Neuron (in vitro differentiated cells): Measurements from ENCODE around the gene ZBTB14.

Source experiments
- H2AFZ ChIP-seq: one replicate; pipeline ENCODE4 v1.6.1; 2013; ENCODE audit warnings: low read depth, mild to moderate bottlenecking, inconsistent platforms, low read length, moderate library complexity
- H3K27me3 ChIP-seq: one replicate; pipeline ENCODE4 v1.6.1; 2013; ENCODE audit warnings: low read length; ENCODE audit not compliant: insufficient read depth
- H3K36me3 ChIP-seq: one replicate; pipeline ENCODE4 v1.6.1; 2013; ENCODE audit warnings: low read length; ENCODE audit not compliant: insufficient read depth
- H3K4me1 ChIP-seq: one replicate; pipeline ENCODE4 v1.6.1; 2013; ENCODE audit warnings: low read length; ENCODE audit not compliant: insufficient read depth
- H3K4me3 ChIP-seq: 2 replicates; pipeline ENCODE4 v1.5.1; 2013; ENCODE audit warnings: mild to moderate bottlenecking, low read length, moderate library complexity
- H3K9me3 ChIP-seq: one replicate; pipeline ENCODE4 v1.6.1; 2013; ENCODE audit warnings: low read length

ZBTB14 gene

GRCh38 chr18:5295231-5295920 lies at the start of gene ZBTB14:
Gene ZBTB14 (minus strand): TSS chr18:5295726. CDS start chr18:5293246, 2,480 bp downstream.
- Histone ChIP-seq H2AFZ (peak within 1 kb of the TSS; percentile 73), H3K9me3 (no peaks in the 10 kb centered on the region), H3K36me3 (peaks cover 19% of the 10 kb centered on the region), H3K27me3 (no peaks in the 10 kb centered on the region), H3K4me1 (peaks cover 8% of the 10 kb centered on the region), H3K4me3 (peak within 1 kb of the TSS; percentile 96)

DNA sequence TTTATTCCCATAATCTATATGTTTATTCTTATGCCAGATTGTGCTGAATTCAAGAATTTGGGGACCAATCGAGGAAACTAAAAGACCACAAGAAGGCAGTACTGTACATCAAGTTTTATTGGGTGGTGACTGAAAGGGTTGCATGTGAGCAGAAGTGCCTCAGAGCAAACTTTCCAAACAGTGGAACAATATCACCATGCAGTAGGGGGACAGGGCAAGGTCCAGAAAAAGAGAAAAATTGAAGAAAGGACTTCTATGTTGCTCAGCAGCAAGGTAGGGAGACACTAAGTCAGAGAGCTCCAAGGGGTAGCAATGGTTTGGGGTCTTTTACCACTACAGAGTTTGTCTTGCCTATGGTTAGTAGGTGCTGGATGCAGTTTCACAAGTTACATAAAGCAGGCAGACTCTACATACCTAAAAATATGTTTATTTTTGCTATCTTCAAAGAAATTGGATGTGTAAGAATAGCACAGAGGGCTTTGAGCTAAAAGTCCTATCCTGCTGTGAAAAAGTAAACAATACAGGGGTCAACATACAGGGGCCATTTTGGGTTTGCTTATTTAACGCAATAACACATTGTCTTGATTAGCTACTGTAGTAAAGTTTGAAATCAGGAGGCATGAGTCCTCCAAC lies 43.8 kb upstream of the ZBTB14 start:
- Histone ChIP-seq H3K36me3 (no peaks in the 10 kb centered on the region), H2AFZ (no peak overlapping the region), H3K9me3 (no peaks in the 10 kb centered on the region), H3K4me3 (no peak overlapping the region), H3K4me1 (peaks cover 14% of the 10 kb centered on the region), H3K27me3 (no peaks in the 10 kb centered on the region)

- Histone ChIP-seq H2AFZ (peak overlapping the region; percentile 26), H3K27me3 (no peaks in the 10 kb centered on the region)
Observed at GRCh38 chr18:5334456-5335075, 39.0 kb upstream of the ZBTB14 start.

DNA sequence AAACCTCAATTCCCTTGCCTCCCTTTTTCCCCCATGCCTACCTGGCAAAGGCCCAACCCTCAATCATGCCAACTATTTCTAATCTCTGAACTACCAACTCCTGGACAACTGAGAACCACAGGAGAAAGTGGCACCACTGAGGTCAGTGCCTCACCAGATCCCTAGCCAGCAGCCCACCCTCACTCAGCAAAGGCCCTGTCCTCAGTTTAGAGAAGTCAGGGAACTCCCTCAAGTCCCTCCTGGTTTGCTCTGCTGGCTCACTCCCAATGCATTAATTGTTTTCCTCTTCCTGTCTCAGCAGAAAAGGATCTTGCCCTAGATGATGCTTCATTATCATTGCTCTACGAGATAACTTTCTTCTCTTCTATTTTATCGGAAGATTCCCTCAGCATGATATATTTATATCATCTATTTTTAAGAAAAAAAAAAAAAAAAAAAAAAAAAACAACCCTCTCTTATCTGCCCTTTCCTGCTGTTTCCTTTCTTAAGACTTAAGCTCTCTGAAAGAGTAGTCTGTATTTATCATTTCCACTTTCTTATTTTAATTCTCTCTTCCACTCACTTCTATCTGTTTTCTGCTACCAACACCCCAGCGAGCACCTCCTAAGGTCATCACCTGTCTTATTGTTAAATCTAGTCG lies 22.7 kb upstream of the ZBTB14 start:
- H3K27me3 ChIP-seq: peaks cover 5% of the 10 kb centered on the region
- H3K4me1 ChIP-seq: no peaks in the 10 kb centered on the region
- H2AFZ ChIP-seq: no peak overlapping the region
- no peak overlapping the region for H3K4me3 ChIP-seq
- H3K36me3 ChIP-seq: no peaks in the 10 kb centered on the region
- no peaks in the 10 kb centered on the region for H3K9me3 ChIP-seq

More at GRCh38 chr18:5334456-5335075, 39.0 kb upstream of the ZBTB14 start:
- peaks cover 14% of the 10 kb centered on the region for H3K4me1 ChIP-seq
- no peaks in the 10 kb centered on the region for H3K9me3 ChIP-seq
- H3K36me3 ChIP-seq: no peaks in the 10 kb centered on the region
- no peak overlapping the region for H3K4me3 ChIP-seq

GRCh38 chr18:5317186-5317585 lies 21.7 kb upstream of the ZBTB14 start:
- Histone ChIP-seq H3K4me1 (no peaks in the 10 kb centered on the region), H3K27me3 (peaks cover 5% of the 10 kb centered on the region), H3K36me3 (no peaks in the 10 kb centered on the region), H3K4me3 (no peak overlapping the region), H2AFZ (no peak overlapping the region), H3K9me3 (no peaks in the 10 kb centered on the region)

- no peak overlapping the region for H2AFZ ChIP-seq
Observed at GRCh38 chr18:5315838-5316237, 20.3 kb upstream of the ZBTB14 start.

DNA sequence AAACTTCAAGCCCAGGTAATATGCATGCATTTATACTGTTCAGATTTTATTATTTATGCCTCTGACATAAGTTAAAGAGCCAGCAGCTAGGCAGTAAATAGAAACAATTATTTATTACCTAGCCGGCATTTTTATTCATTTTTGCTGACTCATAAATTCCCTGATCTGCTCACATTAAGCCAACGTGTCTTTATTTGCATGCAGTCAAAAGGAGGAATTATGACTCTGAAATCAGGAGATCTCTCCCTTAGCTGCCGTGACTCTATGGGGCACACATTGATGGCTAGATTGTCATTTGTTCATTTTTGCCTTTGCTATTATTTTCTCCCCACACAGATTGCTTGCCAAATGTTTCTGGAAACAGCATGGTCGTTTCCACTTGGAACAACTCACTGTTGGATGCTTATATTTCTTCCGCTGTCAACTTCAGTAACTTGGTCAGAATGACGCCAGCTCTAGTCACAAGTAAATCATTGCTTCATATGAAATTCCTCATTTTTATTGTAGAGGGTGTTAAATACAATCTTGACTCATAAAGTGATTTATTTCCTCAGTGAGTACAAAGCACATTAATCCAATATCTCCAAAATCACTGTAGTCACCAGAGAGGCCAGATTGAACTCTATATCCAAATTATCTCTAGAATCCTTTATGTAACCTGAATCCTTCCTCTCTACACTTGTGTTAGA lies 15.9 kb upstream of the ZBTB14 start:
- H3K4me3 ChIP-seq: no peak overlapping the region

More at GRCh38 chr18:5315838-5316237, 20.3 kb upstream of the ZBTB14 start:
- Histone ChIP-seq H3K9me3 (no peaks in the 10 kb centered on the region), H3K36me3 (no peaks in the 10 kb centered on the region), H3K4me3 (no peak overlapping the region), H3K27me3 (peaks cover 5% of the 10 kb centered on the region), H3K4me1 (no peaks in the 10 kb centered on the region)

GRCh38 chr18:5309888-5310470 lies 14.5 kb upstream of the ZBTB14 start:
- no peaks in the 10 kb centered on the region for H3K36me3 ChIP-seq
- H3K9me3 ChIP-seq: no peaks in the 10 kb centered on the region
- H2AFZ ChIP-seq: no peak overlapping the region
- no peaks in the 10 kb centered on the region for H3K4me1 ChIP-seq
- no peaks in the 10 kb centered on the region for H3K27me3 ChIP-seq
- H3K4me3 ChIP-seq: no peak overlapping the region

More for the DNA sequence above, 15.9 kb upstream of the ZBTB14 start:
- no peak overlapping the region for H2AFZ ChIP-seq
- H3K36me3 ChIP-seq: no peaks in the 10 kb centered on the region
- H3K27me3 ChIP-seq: no peaks in the 10 kb centered on the region
- no peaks in the 10 kb centered on the region for H3K9me3 ChIP-seq
- no peaks in the 10 kb centered on the region for H3K4me1 ChIP-seq

DNA sequence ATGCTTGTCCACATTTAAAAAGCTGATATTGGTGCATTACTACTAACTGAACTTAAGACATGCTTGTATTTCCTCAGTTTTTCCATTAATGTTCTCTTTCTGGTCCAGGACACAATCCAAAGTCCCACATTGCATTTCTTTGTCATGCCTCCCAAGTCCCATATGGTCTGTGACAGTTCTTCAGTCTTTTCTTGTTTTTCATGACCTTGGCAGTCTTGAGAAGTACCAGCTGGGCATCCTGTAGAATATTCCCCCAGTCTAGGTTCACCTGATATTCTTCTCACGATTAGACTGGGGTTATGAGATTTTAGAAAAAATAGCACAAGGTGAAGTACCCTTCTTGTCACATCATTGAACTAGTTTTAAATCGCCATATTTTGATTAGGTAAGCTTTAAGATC lies 10.3 kb upstream of the ZBTB14 start:
- Histone ChIP-seq H3K27me3 (peaks cover 3% of the 10 kb centered on the region), H3K4me1 (peaks cover 6% of the 10 kb centered on the region), H3K36me3 (no peaks in the 10 kb centered on the region), H3K9me3 (no peaks in the 10 kb centered on the region), H3K4me3 (no peak overlapping the region), H2AFZ (no peak overlapping the region)

DNA sequence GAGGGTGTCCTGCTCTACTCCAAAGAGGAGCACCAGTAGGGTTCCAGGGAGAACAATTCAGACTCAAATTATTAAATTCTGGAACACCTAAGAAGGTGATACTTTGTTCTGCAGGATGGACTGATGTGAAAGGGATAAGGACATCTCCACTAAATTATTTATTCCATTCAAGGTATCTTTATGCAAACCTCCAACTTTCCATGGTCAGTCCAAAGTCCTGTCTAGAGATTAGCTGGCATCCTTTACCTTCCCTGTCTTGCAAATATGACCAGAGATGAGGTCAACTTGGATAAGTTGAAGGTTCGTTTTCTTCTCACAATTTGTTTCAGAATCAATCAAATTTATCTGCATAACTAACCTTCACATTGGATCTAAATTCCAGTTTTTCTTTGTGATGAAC lies 8.7 kb upstream of the ZBTB14 start:
- Histone ChIP-seq H3K4me3 (no peak overlapping the region), H2AFZ (no peak overlapping the region), H3K36me3 (no peaks in the 10 kb centered on the region), H3K27me3 (peaks cover 3% of the 10 kb centered on the region), H3K9me3 (no peaks in the 10 kb centered on the region), H3K4me1 (peaks cover 6% of the 10 kb centered on the region)

DNA sequence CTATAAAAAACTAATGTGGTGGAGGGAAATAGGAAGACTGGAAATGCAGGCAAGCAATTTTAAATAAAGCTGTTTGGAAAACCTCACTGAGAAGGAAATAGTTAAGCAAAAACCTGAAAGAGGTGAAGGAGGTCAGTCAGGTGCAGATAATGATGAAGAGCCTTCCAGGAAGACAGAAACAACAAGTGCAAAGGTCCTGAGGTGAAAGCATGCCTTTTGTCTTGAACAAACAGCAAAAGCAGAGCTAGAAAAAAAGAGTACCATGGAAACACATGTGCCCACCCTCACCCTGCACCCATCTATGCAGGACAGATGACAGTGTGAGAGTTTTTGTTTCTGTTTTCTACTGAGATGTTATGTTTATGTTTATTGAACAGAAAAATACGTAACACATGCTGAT lies 8.1 kb upstream of the ZBTB14 start:
- H3K9me3 ChIP-seq: no peaks in the 10 kb centered on the region
- H3K36me3 ChIP-seq: no peaks in the 10 kb centered on the region

DNA sequence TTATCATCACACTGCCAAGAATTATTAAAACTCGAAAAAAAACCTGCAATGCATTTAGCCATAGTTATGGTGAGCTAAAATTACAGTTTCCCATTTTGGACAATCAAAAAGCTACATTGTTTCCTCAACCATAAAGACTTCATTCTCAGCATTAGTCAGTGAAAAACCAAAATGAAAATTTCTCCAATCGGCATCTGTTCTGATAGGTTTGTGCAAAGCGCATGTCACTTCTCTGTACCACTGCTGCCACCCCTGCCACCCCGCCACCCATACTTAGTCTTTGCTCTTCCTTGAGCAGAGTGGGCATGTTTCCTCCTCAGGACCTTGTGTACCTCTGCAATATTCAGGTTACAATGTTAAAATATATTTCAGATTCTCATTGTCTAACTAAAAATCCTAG lies 7.1 kb upstream of the ZBTB14 start:
- no peaks in the 10 kb centered on the region for H3K9me3 ChIP-seq
- no peak overlapping the region for H3K4me3 ChIP-seq
- H3K27me3 ChIP-seq: peaks cover 3% of the 10 kb centered on the region
- peaks cover 6% of the 10 kb centered on the region for H3K4me1 ChIP-seq
- H3K36me3 ChIP-seq: no peaks in the 10 kb centered on the region
- H2AFZ ChIP-seq: no peak overlapping the region

More for the DNA sequence above, 8.1 kb upstream of the ZBTB14 start:
- Histone ChIP-seq H2AFZ (no peak overlapping the region), H3K4me3 (no peak overlapping the region), H3K27me3 (peaks cover 3% of the 10 kb centered on the region), H3K4me1 (peaks cover 6% of the 10 kb centered on the region)
